HG02852 (cell line): ENCODE data around the gene TRPV5.

Experiments
- ATAC-seq: cut with Tn5 transposase; IDR thresholded peaks from one replicate; pipeline ENCODE4 v1.9.1; 2021; ENCODE audit warnings: mild to moderate bottlenecking, moderate library complexity; ENCODE audit not compliant: unreplicated experiment

Gene TRPV5

GRCh38 chr7:142910481-142910880, 23.1 kb downstream of the TRPV5 start:
- no peak for ATAC-seq

- no peak for ATAC-seq
Measured at GRCh38 chr7:142910031-142910433, 23.5 kb downstream of the TRPV5 start.

DNA sequence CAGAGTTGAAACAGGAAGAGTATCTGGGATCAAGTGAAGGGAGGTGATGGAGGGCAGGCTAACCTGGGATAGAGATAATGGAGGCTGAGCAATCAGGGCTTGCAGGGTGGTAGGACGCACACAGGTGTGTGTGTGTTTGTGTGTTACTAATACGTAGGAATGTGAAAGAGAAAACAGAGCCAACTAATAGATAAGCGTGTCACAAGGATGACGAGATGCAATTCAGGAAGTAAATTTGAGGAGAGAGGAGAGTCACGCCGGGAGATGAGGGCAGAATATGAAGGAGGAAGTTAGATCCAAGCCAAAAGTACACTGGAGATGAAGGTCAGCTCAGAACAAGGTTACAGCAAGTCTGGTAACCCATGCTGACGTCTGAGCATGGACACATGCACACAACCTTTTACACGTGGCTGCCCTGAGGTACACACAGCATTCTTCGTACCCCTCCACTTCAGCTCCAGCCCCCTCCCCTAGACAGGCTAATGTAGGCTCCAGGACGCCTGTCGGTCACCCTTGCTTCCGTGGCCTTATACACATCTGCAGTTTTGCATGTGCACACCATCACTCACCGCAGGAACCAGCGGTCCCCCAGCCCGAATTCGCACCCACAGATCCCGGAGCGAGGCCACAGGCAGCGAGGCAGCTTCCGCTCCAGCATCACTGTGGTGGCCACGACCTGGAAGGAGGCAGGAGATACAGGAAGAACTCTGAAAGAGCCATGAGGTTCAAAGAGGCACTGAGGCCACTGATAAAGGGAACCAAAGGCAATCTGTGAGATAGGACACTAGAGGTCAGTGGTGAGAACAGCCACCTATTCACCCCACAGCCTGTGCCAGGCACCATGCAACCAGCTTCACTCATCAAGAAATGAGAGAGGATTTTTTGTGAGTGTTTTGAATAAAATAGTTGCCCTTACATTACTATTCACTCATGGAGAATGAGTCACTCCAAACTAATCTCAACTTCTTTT, 24.3 kb downstream of the TRPV5 start:
- ATAC-seq: no peak

DNA sequence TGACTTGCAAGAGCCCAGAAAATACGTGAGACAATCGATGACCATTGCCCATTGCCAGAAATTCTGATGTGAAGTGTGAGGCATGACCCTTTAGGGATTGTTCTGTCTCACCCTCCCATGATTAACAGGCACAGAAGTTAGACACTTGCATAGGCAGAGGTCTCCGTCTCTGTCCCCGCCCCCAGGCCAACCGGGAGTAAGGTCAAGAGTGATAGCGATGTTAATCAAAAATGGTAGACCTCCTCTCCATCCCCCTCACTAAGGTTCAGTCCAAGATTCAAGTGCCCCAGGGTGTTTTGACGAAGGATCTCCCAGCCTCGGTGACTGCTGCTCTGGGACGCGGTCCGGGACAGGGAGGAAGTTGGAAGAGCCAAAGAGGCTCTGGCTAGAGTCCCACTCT, 25.3 kb downstream of the TRPV5 start:
- no peak for ATAC-seq

GRCh38 chr7:142906643-142907042, 26.9 kb downstream of the TRPV5 start:
- no peak for ATAC-seq

GRCh38 chr7:142905759-142906158, 27.8 kb downstream of the TRPV5 start:
- no peak for ATAC-seq

DNA sequence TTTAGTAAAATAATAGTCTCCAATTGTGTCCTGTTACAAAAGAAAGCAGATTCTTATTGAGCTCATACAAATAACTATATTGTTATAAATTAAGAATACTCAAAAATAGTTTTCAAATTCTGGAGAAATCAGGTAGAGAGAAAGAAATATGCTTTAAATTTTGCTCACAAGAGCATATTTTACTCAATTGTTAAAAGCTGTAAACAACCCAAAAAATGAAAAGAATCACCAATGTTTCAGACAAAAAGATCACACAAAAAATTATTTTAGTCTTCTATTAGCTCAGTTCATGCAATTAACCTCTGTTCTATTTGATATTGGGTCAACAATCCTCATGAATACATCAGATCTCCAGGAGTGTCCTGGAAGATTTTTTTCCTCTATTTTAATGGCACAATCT, 29.4 kb downstream of the TRPV5 start:
- ATAC-seq: no peak

- ATAC-seq: no peak
Measured at GRCh38 chr7:142901426-142902259, 31.9 kb downstream of the TRPV5 start.

GRCh38 chr7:142899661-142900060, 33.9 kb downstream of the TRPV5 start:
- ATAC-seq: no peak

DNA sequence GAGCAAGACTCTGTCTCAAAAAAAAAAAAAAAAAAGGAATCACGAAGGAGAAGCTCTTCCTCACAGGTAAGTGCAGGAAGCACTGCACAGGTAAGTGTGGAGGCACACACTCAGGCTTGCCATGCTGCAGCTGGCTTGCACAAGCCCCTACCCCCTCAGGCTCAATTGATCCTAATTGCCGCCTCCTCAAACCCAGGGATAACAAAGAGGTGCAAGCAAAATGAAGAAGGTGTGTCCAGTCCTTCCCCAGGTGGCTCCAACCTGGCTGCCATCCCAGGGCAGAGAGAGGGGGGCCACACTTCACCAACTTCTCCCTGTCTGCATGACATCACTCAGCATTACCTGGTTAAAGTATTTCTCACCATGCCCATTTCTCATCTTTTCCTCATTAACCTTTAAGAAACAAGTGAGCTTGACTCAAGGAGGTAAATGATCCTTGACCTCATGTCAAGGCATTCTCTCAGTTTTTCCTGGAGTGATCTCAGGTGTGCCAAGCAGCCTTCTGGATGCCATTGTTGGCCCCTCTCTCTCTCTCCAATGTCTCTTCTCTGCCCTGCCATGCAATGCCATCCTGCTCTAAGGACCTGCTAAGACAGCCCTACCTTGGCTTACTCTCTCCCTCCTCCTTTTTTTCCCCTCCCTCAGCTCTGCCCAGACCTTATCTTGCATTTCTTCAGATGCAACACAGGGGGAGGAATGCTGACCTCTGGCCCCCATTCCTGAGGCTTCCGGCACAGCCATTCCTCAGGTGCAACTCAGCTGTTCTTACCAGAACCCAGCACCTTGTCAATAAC, 35.0 kb downstream of the TRPV5 start:
- no peak for ATAC-seq

- ATAC-seq: no peak
Measured at GRCh38 chr7:142897691-142898090, 35.9 kb downstream of the TRPV5 start.

DNA sequence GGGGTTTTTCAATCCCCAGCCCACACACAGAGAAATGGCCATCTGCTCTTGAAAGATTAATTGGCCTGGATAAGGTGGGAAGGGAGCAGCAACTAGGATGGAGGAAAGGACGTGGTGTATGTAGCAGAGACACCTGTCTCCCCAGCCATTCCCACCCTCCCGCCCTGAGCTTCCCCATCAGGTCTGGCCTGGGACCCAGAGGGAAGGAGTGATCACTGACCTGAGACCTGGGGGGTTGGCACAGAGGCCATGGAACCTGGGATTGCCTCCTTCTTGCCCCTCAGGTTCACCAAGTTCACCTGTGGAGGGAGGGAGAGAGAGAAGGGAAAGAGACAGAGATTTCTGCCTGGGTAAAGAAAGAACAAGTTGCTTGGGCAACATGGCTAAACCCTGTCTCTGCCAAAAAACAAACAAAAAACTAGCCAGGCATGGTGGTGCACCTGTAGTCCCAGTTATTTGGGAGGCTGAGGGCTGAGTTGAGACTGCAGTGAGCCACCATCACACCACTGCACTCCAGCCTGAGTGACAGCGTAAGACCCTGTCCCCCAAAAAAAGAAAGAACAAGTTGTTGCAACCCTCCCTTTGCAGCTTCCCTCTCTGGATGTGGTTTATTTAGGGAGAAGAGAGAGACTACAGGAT, 36.7 kb downstream of the TRPV5 start:
- no peak for ATAC-seq

GRCh38 chr7:142896151-142896550, 37.4 kb downstream of the TRPV5 start:
- ATAC-seq: no peak

DNA sequence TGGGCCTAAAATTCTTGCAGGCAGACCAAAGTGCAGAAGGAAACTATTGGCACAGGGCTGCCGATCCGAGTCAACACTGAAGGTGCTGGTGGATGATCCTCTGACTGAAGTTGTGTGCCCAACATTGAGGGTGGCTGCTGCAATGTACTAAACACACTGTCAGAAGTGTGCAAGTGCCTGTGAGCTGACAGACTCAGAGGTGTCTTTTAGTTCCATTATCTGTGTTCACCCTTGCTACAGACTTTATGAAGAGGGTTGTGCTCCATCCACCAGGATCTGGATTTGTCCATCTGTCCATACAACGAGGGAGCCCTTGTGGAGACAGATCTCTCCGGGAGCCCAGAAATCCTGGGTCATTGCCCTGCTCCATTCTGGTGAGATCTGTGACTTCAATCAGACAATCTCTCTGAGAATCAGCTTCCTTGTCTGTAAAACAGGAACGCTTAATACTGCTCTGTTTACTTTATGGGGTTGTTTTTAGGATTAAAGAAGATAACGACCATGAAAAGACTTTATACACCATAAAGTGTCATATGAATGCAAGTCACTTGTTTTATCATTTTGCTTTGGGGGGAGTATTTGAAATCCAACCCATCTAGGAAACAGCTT, 38.5 kb downstream of the TRPV5 start:
- no peak for ATAC-seq

GRCh38 chr7:142894112-142894984, 39.2 kb downstream of the TRPV5 start:
- ATAC-seq: no peak

DNA sequence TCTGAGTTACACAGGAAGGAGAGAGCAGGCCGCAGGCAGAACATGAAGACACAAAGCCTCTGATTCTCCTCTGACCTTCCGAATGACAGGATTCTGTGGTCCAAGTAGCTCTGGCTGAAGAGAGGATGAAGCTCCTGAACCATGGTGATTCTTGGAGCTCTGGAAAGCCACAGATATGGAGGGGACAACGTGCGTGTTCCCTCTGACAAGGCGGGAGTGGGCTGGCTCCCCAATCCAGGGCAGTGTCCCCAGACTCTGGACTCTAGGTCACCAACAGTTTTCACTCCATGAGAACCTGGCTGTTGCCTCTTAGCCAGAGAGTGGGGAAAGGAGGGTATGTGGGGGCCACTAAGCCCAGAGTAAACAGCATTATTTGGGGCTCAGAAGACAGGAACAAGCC, 40.6 kb downstream of the TRPV5 start:
- ATAC-seq: no peak

GRCh38 chr7:142891490-142892082, 42.0 kb downstream of the TRPV5 start:
- no peak for ATAC-seq

GRCh38 chr7:142890874-142891485, 42.6 kb downstream of the TRPV5 start:
- no peak for ATAC-seq
